NCI-H187 (cell line): Measurements from ENCODE around the gene FGD2.

Source experiments
- DNase-seq, 2 experiments: peaks; one replicate each; lab custom pipeline; 2025; lab: John Stamatoyannopoulos, UW

The FGD2 gene

GRCh38 chr6:37018198-37019064, 13.0 kb downstream of the FGD2 start:
- DNase-seq = peak; percentile 76 to 80

GRCh38 chr6:37019065-37019450, 13.6 kb downstream of the FGD2 start:
- peak; percentile 41 to 46 for DNase-seq

- DNase-seq = peak in 1 of 2 experiments; percentile 59
These were observed 14.9 kb downstream of the FGD2 start for GRCh38 chr6:37020381-37020780.

GRCh38 chr6:37020812-37021211, 15.4 kb downstream of the FGD2 start:
- no peak for DNase-seq

GRCh38 chr6:37021356-37022129, 16.1 kb downstream of the FGD2 start:
- no peak for DNase-seq

- no peak for DNase-seq
These were observed 16.8 kb downstream of the FGD2 start for GRCh38 chr6:37022135-37022863.

GRCh38 chr6:37024656-37025337, 19.3 kb downstream of the FGD2 start:
- DNase-seq = no peak

- DNase-seq = no peak
These were observed 20.4 kb downstream of the FGD2 start for GRCh38 chr6:37025621-37026466.

GRCh38 chr6:37027036-37027720, 21.7 kb downstream of the FGD2 start:
- no peak for DNase-seq

GRCh38 chr6:37027811-37028469, 22.5 kb downstream of the FGD2 start:
- no peak for DNase-seq

GRCh38 chr6:37029249-37029971, 24.0 kb downstream of the FGD2 start:
- DNase-seq = peak in 1 of 2 experiments; percentile 13

- DNase-seq = no peak
These were observed 25.1 kb downstream of the FGD2 start for GRCh38 chr6:37030599-37030998.

- no peak for DNase-seq
These were observed 26.8 kb downstream of the FGD2 start for GRCh38 chr6:37032239-37032638.

- DNase-seq = no peak
These were observed 27.8 kb downstream of the FGD2 start for GRCh38 chr6:37033255-37033654.

GRCh38 chr6:37033819-37034795, 28.7 kb downstream of the FGD2 start:
- no peak for DNase-seq

GRCh38 chr6:37036146-37036545, 30.7 kb downstream of the FGD2 start:
- DNase-seq = no peak

GRCh38 chr6:37038292-37039198, 33.1 kb downstream of the FGD2 start:
- DNase-seq = no peak
